Measurements from ENCODE around the gene CD1B. TPM values are rescaled to one million over a fixed set of nuclear protein-coding genes. Genes with fewer than 3 reads are reported as not detected.

Gene CD1B
- total and polyA plus RNA-seq, 3 experiments from 2014 or later = not detected

DNA sequence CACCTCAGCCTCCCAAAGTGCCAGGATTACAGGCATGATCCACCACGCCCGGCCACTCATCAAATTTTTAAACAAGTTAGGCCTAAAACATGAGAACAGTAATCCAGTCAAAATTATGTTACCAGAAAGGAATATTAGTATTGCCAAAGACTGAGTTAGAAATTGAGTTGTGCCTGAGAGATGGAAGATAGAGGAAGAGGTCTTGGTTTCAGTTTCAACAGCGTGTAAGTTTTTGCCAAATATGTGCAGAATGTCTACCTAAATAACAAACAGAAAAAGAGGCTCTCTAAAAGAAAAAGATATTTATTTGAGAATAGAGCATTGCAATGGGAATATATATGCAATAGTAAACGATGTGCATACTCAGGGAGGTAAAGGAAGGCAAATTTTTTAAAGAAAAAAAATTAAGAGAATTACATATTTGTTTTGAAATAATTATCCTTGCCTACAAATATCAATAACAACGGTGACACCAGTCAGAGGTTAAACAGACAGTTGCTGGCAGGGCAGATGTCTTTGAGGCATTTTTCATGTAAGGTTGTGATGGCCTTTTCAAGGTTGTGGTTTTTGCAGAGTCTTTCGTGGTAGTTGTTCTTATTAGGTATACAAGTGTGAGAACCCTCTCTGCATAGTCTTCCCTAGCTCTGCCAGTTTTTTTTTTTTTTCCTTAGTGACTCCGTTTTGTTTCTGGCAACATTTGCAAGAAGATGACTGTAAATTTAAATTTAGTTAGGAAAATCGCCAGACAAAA, 2.2 kb upstream of the CD1B start:
- H3K9me3 ChIP-seq (ENCODE audit: low read length) = no peaks in the 10 kb centered on the region
- ChIA-PET CTCF (no interaction called here), POLR2A (no interaction called here)
- no peak overlapping the region for H3K4me3 ChIP-seq (ENCODE audit: low read length)
- Mint-ChIP-seq H3K27ac (no peak overlapping the region), H3K4me1 (peaks cover 9 to 20% (median 12%) of the 10 kb centered on the region in 3 donors), H3K36me3 (no peaks in the 10 kb centered on the region), H3K4me3 (no peak overlapping the region), H3K27me3 (peaks cover 10 to 31% of the 10 kb centered on the region in 2 donors), H3K9me3 (peaks cover 0 to 6% (median 0%) of the 10 kb centered on the region in 5 donors)
- no peak overlapping the region for H3K27ac ChIP-seq (ENCODE audit: low read depth, low read length)
- no peaks in the 10 kb centered on the region for H3K4me1 ChIP-seq (ENCODE audit: insufficient read depth, low read length)
- no peaks in the 10 kb centered on the region for H3K36me3 ChIP-seq (ENCODE audit: insufficient read depth, low read length)
- DNase-seq = no peak
- H3K27me3 ChIP-seq (ENCODE audit: insufficient read depth, low read length, poor library complexity, severe bottlenecking) = no peaks in the 10 kb centered on the region

DNA sequence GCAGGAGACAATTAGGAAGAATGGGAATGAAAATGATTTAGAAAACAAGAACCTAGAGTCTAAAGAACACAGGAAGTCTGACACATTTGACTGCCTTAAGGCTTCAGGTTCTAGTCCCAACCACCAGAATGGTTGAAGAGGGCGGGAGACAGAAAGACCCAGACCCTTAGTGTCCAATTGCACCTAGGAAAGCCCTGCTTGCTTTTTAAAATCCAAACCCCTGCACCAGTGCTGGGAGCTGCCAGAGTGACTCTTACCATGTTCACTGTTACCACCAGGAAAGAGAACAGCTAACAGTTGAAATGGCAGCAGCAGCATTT, 265 bp downstream of the CD1B start:
- Histone ChIP-seq H3K27me3 (ENCODE audit: insufficient read depth, low read length, poor library complexity, severe bottlenecking) (no peaks in the 10 kb centered on the region), H3K36me3 (ENCODE audit: insufficient read depth, low read length) (no peaks in the 10 kb centered on the region), H3K27ac (ENCODE audit: low read depth, low read length) (no peak overlapping the region), H3K9me3 (ENCODE audit: low read length) (no peaks in the 10 kb centered on the region), H3K4me1 (ENCODE audit: insufficient read depth, low read length) (no peaks in the 10 kb centered on the region), H3K4me3 (ENCODE audit: low read length) (no peak overlapping the region)
- H3K9me3 Mint-ChIP-seq = no peaks in the 10 kb centered on the region
- ChIA-PET POLR2A (no interaction called here), CTCF (no interaction called here)
- H3K4me3 Mint-ChIP-seq = no peak overlapping the region
- peaks cover 9 to 20% (median 12%) of the 10 kb centered on the region in 3 donors for H3K4me1 Mint-ChIP-seq
- peaks cover 2 to 25% of the 10 kb centered on the region in 2 donors for H3K27me3 Mint-ChIP-seq
- H3K36me3 Mint-ChIP-seq = no peaks in the 10 kb centered on the region
- H3K27ac Mint-ChIP-seq = no peak overlapping the region
- DNase-seq = no peak

DNA sequence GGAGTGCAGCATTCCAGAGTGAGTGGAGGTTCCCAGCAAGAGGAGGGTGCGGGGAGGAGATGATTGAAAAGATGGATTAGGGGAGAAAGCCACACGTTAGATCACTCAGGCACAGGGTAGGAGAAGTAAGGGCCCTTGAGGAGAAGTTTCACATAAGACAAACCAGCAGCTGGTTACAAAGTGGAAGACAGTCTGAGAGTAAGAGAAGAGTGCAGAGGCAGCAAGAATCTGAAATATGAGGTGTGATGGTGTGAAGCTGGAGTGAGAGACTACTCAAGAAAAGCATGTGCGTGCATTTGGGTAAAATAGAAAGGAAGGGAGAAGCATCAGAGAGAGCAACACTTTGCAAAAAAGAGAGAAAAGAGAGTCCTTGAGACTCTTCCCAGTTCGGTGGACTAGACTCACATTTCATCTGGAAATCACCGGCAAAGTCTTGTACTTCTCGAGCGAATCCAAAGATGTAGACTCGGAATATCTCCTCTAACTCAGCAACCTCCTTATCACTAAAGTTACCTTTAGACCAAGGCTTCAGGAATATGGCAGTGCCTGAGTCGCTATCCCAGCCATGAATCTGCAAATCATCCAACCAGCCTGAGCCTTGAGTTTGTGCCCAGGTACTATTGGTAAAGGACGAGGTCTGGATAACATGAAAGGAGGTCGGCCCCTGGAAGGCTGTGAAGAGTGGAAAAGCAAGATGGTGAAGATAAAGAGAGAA, 783 bp downstream of the CD1B start:
- Mint-ChIP-seq H3K4me3 (no peak overlapping the region), H3K27ac (no peak overlapping the region), H3K4me1 (peaks cover 9 to 20% (median 12%) of the 10 kb centered on the region in 3 donors), H3K36me3 (no peaks in the 10 kb centered on the region), H3K9me3 (no peaks in the 10 kb centered on the region), H3K27me3 (peaks cover 2 to 25% of the 10 kb centered on the region in 2 donors)
- ChIA-PET POLR2A (no interaction called here), CTCF (interaction anchor here (1.1 to 1.5 kb wide), 2 partner anchors 35 to 127 kb away, joined by 3 to 12 read pairs; no protein-coding TSS in a partner anchor)
- Histone ChIP-seq H3K9me3 (ENCODE audit: low read length) (no peaks in the 10 kb centered on the region), H3K27ac (ENCODE audit: low read depth, low read length) (no peak overlapping the region), H3K4me1 (ENCODE audit: insufficient read depth, low read length) (no peaks in the 10 kb centered on the region), H3K4me3 (ENCODE audit: low read length) (no peak overlapping the region), H3K36me3 (ENCODE audit: insufficient read depth, low read length) (no peaks in the 10 kb centered on the region), H3K27me3 (ENCODE audit: insufficient read depth, low read length, poor library complexity, severe bottlenecking) (no peaks in the 10 kb centered on the region)
- no peak for DNase-seq

GRCh38 chr1:158329733-158330132, 1.6 kb downstream of the CD1B start:
- DNase-seq = no peak
- no peak overlapping the region for H3K27ac ChIP-seq (ENCODE audit: low read depth, low read length)
- no peaks in the 10 kb centered on the region for H3K4me1 ChIP-seq (ENCODE audit: insufficient read depth, low read length)
- CTCF ChIA-PET = interaction anchor here (1.1 to 1.5 kb wide), 2 partner anchors 34 to 126 kb away, joined by 3 to 12 read pairs; no protein-coding TSS in a partner anchor
- no peaks in the 10 kb centered on the region for H3K9me3 Mint-ChIP-seq
- H3K27me3 Mint-ChIP-seq = peaks cover 2 to 26% of the 10 kb centered on the region in 2 donors
- H3K27me3 ChIP-seq (ENCODE audit: insufficient read depth, low read length, poor library complexity, severe bottlenecking) = no peaks in the 10 kb centered on the region
- POLR2A ChIA-PET = no interaction called here
- H3K4me1 Mint-ChIP-seq = peaks cover 9 to 15% (median 12%) of the 10 kb centered on the region in 3 donors
- H3K36me3 ChIP-seq (ENCODE audit: insufficient read depth, low read length) = no peaks in the 10 kb centered on the region
- H3K4me3 Mint-ChIP-seq = no peak overlapping the region
- H3K4me3 ChIP-seq (ENCODE audit: low read length) = no peak overlapping the region
- no peaks in the 10 kb centered on the region for H3K9me3 ChIP-seq (ENCODE audit: low read length)
- no peaks in the 10 kb centered on the region for H3K36me3 Mint-ChIP-seq
- H3K27ac Mint-ChIP-seq = no peak overlapping the region

DNA sequence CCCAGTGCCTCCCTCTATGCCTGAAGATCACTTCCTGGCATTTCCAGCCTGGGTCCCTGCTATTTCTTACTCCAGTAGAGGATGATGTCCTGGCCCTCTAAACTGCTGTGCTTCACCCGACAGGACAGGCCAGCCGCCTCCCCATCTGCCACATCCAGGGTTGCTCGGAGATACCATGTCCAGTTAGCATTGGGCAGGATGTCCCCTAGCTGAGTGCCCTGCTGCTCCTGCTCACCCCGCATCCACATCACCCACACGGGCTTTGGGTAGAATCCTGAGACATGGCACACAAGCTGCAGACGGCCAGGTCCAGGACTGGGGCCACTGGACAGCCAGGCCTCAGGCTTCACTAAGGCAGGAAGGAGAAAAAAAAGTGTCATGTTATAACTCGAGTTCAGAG, 2.0 kb downstream of the CD1B start:
- no peak overlapping the region for H3K27ac ChIP-seq (ENCODE audit: low read depth, low read length)
- ChIA-PET POLR2A (no interaction called here), CTCF (interaction anchor here (1.5 kb wide), 1 partner anchor 125 kb away, joined by 12 read pairs; no protein-coding TSS in a partner anchor)
- H3K9me3 Mint-ChIP-seq = no peaks in the 10 kb centered on the region
- no peaks in the 10 kb centered on the region for H3K36me3 Mint-ChIP-seq
- H3K27ac Mint-ChIP-seq = no peak overlapping the region
- H3K27me3 ChIP-seq (ENCODE audit: insufficient read depth, low read length, poor library complexity, severe bottlenecking) = no peaks in the 10 kb centered on the region
- no peak overlapping the region for H3K4me3 Mint-ChIP-seq
- no peaks in the 10 kb centered on the region for H3K36me3 ChIP-seq (ENCODE audit: insufficient read depth, low read length)
- no peaks in the 10 kb centered on the region for H3K9me3 ChIP-seq (ENCODE audit: low read length)
- no peak for DNase-seq
- no peaks in the 10 kb centered on the region for H3K4me1 ChIP-seq (ENCODE audit: insufficient read depth, low read length)
- H3K4me3 ChIP-seq (ENCODE audit: low read length) = no peak overlapping the region
- peaks cover 7 to 11% (median 8%) of the 10 kb centered on the region in 3 donors for H3K4me1 Mint-ChIP-seq
- H3K27me3 Mint-ChIP-seq = peaks cover 0 to 25% of the 10 kb centered on the region in 2 donors

- H3K4me1 ChIP-seq (ENCODE audit: insufficient read depth, low read length) = no peaks in the 10 kb centered on the region
- Mint-ChIP-seq H3K27me3 (peaks cover 0 to 31% of the 10 kb centered on the region in 2 donors), H3K4me1 (peaks cover 3% of the 10 kb centered on the region in 3 donors), H3K9me3 (peaks cover 0 to 2% (median 1%) of the 10 kb centered on the region in 5 donors), H3K4me3 (no peak overlapping the region), H3K36me3 (no peaks in the 10 kb centered on the region), H3K27ac (no peak overlapping the region)
- ChIA-PET CTCF (no interaction called here), POLR2A (no interaction called here)
- no peaks in the 10 kb centered on the region for H3K9me3 ChIP-seq (ENCODE audit: low read length)
- DNase-seq = no peak
- no peak overlapping the region for H3K4me3 ChIP-seq (ENCODE audit: low read length)
- no peaks in the 10 kb centered on the region for H3K27me3 ChIP-seq (ENCODE audit: insufficient read depth, low read length, poor library complexity, severe bottlenecking)
- no peaks in the 10 kb centered on the region for H3K36me3 ChIP-seq (ENCODE audit: insufficient read depth, low read length)
- H3K27ac ChIP-seq (ENCODE audit: low read depth, low read length) = no peak overlapping the region
Observed at GRCh38 chr1:158328426-158328825, 2.9 kb downstream of the CD1B start.

DNA sequence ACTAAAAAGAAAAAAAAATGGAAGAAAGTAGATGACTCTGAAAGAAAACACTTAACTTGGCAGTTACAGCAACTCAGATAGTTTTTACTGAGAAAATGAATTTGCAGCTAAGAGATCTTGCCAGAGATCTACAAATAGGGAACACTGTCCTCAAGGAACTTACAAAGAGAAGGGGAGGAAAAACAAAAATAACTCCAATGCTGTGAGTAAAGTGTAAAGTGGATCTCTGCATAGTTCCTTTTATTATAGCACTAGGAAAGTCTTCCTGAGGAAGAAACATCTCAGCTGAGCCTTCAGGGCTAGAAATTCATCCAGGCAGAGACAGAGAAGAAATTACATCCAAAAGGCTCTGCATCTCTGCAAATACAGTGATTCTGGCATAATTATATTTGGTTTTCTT, 3.9 kb downstream of the CD1B start:
- H3K27ac Mint-ChIP-seq = peak overlapping the region in 1 of 8 donors; percentile 12
- Histone ChIP-seq H3K27ac (ENCODE audit: low read depth, low read length) (no peak overlapping the region), H3K27me3 (ENCODE audit: insufficient read depth, low read length, poor library complexity, severe bottlenecking) (no peaks in the 10 kb centered on the region), H3K9me3 (ENCODE audit: low read length) (no peaks in the 10 kb centered on the region), H3K36me3 (ENCODE audit: insufficient read depth, low read length) (no peaks in the 10 kb centered on the region), H3K4me3 (ENCODE audit: low read length) (no peak overlapping the region), H3K4me1 (ENCODE audit: insufficient read depth, low read length) (no peaks in the 10 kb centered on the region)
- H3K4me3 Mint-ChIP-seq = no peak overlapping the region
- POLR2A ChIA-PET = no interaction called here
- CTCF ChIA-PET = no interaction called here
- no peaks in the 10 kb centered on the region for H3K4me1 Mint-ChIP-seq
- no peaks in the 10 kb centered on the region for H3K36me3 Mint-ChIP-seq
- H3K9me3 Mint-ChIP-seq = peaks cover 0 to 9% (median 3%) of the 10 kb centered on the region in 5 donors
- H3K27me3 Mint-ChIP-seq = peaks cover 0 to 37% of the 10 kb centered on the region in 2 donors
- no peak for DNase-seq

- Mint-ChIP-seq H3K4me1 (no peaks in the 10 kb centered on the region), H3K36me3 (no peaks in the 10 kb centered on the region), H3K27ac (no peak overlapping the region), H3K27me3 (peaks cover 2 to 46% of the 10 kb centered on the region in 2 donors), H3K9me3 (peaks cover 0 to 9% (median 3%) of the 10 kb centered on the region in 5 donors), H3K4me3 (no peak overlapping the region)
- no peak for DNase-seq
- Histone ChIP-seq H3K9me3 (ENCODE audit: low read length) (no peaks in the 10 kb centered on the region), H3K4me1 (ENCODE audit: insufficient read depth, low read length) (no peaks in the 10 kb centered on the region), H3K36me3 (ENCODE audit: insufficient read depth, low read length) (no peaks in the 10 kb centered on the region), H3K27ac (ENCODE audit: low read depth, low read length) (no peak overlapping the region), H3K4me3 (ENCODE audit: low read length) (no peak overlapping the region), H3K27me3 (ENCODE audit: insufficient read depth, low read length, poor library complexity, severe bottlenecking) (no peaks in the 10 kb centered on the region)
- ChIA-PET CTCF (no interaction called here), POLR2A (no interaction called here)
Observed at GRCh38 chr1:158324395-158324794, 6.9 kb downstream of the CD1B start.
